Subcutaneous adipose tissue (tissue), 4 donors: ENCODE data around the gene USP7. TPM values are rescaled to one million over a fixed set of nuclear protein-coding genes. Genes with fewer than 3 reads are reported as not detected.

Source experiments
- CTCF ChIP-seq: fragments of 450-650 bp; IDR thresholded peaks from one replicate; pipeline ENCODE4 v1.5.1; 2016; ENCODE audit warnings: low read depth, mild to moderate bottlenecking, control low read depth, antibody characterized with exemption, moderate library complexity
- total RNA-seq, 4 donors: library from RNA; depleted of rRNA; stranded (reverse); fragments of >200 nt; gene quantifications; one replicate each; pipeline ENCODE4 v1.1.0, GENCODE V29; 2016

The USP7 gene
- total RNA-seq, 4 donors from 2014 or later, result 75.7 to 158 (median 85.1) TPM

GRCh38 chr16:8848939-8849391, 114.7 kb downstream of the USP7 start:
- TF ChIP-seq CTCF, result no peak

- no peak for TF ChIP-seq CTCF
Measured at GRCh38 chr16:8848231-8848938, 115.3 kb downstream of the USP7 start.

- no peak for TF ChIP-seq CTCF
Measured at GRCh38 chr16:8847623-8848022, 116.1 kb downstream of the USP7 start.

- no peak for TF ChIP-seq CTCF
Measured at GRCh38 chr16:8847145-8847544, 116.6 kb downstream of the USP7 start.

- no peak for TF ChIP-seq CTCF
Measured at GRCh38 chr16:8846401-8846932, 117.2 kb downstream of the USP7 start.

GRCh38 chr16:8845699-8846298, 117.9 kb downstream of the USP7 start:
- no peak for TF ChIP-seq CTCF

Other genes starting within 250 kb of the USP7 start
- 1 to 10 TPM; 2.3 to 9.9 (median 6.5) TPM for gene TMEM186, start 166.3 kb downstream of the USP7 start, total RNA-seq
- 10 to 100 TPM; 25.2 to 46.3 (median 42.4) TPM for gene PMM2, start 166.1 kb downstream of the USP7 start, total RNA-seq
- gene CARHSP1, start 94.9 kb downstream of the USP7 start, total RNA-seq, result 10 to 100 TPM; 47.3 to 75.6 (median 63.8) TPM
- gene LITAFD, start 81.6 kb downstream of the USP7 start, total RNA-seq, result not detected
- gene HAPSTR1, start 127.7 kb upstream of the USP7 start, total RNA-seq, result 10 to 100 TPM; 36.0 to 58.8 (median 47.5) TPM